Gastroesophageal sphincter (tissue), 3 donors: ENCODE measurements around the gene CADM2.

Experiments used
- CTCF ChIP-seq, 4 experiments: fragments of 200-600 bp in 2 of 4; fragments of 450-650 bp in 2 of 4; sonication (generic) in 1 of 4; IDR thresholded peaks; one replicate each; pipeline ENCODE4 v1.5.1; 2017 to 2019; ENCODE audit warnings: antibody characterized with exemption in 4 of 4, mild to moderate bottlenecking in 2 of 4, moderate library complexity in 2 of 4
- POLR2A ChIP-seq, 2 donors: fragments of 450-650 bp; IDR thresholded peaks; one replicate each; pipeline ENCODE4 v1.6.1; 2017; ENCODE audit warnings: antibody characterized with exemption in 2 of 2, mild to moderate bottlenecking in 2 of 2, moderate library complexity in 1 of 2
- POLR2AphosphoS5 ChIP-seq: sonication (generic); formaldehyde crosslinking; IDR thresholded peaks from one replicate; pipeline ENCODE4 v1.6.1; 2017; ENCODE audit warnings: antibody characterized with exemption

GRCh38 chr3:85881833-85882393 is 923.1 kb downstream of the CADM2 start:
- TF ChIP-seq CTCF (IDR thresholded peaks at IDR 0.05), result no peak
- TF ChIP-seq POLR2A (IDR thresholded peaks at IDR 0.05), result no peak
- no peak for TF ChIP-seq POLR2AphosphoS5
